HepG2 (cell line): ENCODE data around the gene SMC1B. TPM values are rescaled to one million over a fixed set of nuclear protein-coding genes. Genes with fewer than 3 reads are reported as not detected.

Experiments
- ATAC-seq: fragments of 200-7000 bp; cut with Tn5 transposase; 3 replicates; pipeline ENCODE4 v1.9.1; 2020; ENCODE audit warnings: mild to moderate bottlenecking, moderate library complexity
- BruUV-seq: library from RNA; stranded (reverse); fragments of 400-500 nt; replicated peaks from 2 replicates; lab custom pipeline; 2021; lab: Mats Ljungman, UMichigan
- CTCF ChIA-PET: fragments of 300-600 bp; formaldehyde crosslinking; extraction: SDS; loops from one replicate; lab custom pipeline; 2021; ENCODE audit warnings: low total read pairs, inconsistent platforms, low intra/inter-chr PET ratio; lab: Yijun Ruan, JAX
- POLR2A ChIA-PET: fragments of 350-600 bp; sonication (Branson Sonifier 250); formaldehyde crosslinking; loops from one replicate; lab custom pipeline; 2020; ENCODE audit warnings: antibody characterized with exemption, inconsistent platforms; lab: Yijun Ruan, JAX
- DNase-seq: peaks from one replicate; pipeline ENCODE4 v3.0.0-alpha.2; 2015; ENCODE audit warnings: low spot score
- FAIRE-seq: peaks from 3 replicates; lab custom pipeline; 2011; peaks lifted over from hg19 to GRCh38; lab: Jason Lieb, UNC
- H2AFZ ChIP-seq: one replicate; pipeline ENCODE4 v1.6.1; 2011; ENCODE audit warnings: low read length, inconsistent platforms
- H3K27ac ChIP-seq: fragments of 300-600 bp; 3 replicates; pipeline ENCODE4 v1.8.0; 2011; ENCODE audit warnings: mixed run types, mild to moderate bottlenecking, mixed read lengths, low read length, inconsistent platforms; ENCODE audit not compliant: insufficient read depth; ENCODE audit errors: extremely low read length
- H3K27me3 ChIP-seq, 2 experiments: fragments of 200-600 bp in 1 of 2; 2 replicates in 1 of 2; 3 replicates in 1 of 2; pipeline versions ENCODE4 v1.6.0 to v1.8.0; 2011; ENCODE audit warnings: low read length in 2 of 2, mild to moderate bottlenecking in 2 of 2, moderate library complexity in 2 of 2, inconsistent platforms in 1 of 2; ENCODE audit not compliant: insufficient read depth in 2 of 2, control insufficient read depth in 1 of 2
- H3K36me3 ChIP-seq, 2 experiments: fragments of 200-600 bp in 1 of 2; replicated peaks in 1 of 2; 2 replicates in 1 of 2; 3 replicates in 1 of 2; pipeline versions ENCODE4 v1.5.1 to v1.8.0; 2011; ENCODE audit warnings: low read length in 2 of 2, inconsistent platforms in 1 of 2; ENCODE audit not compliant: insufficient read depth in 2 of 2, control insufficient read depth in 1 of 2
- H3K4me1 ChIP-seq: 2 replicates; pipeline ENCODE4 v1.5.1; 2012; ENCODE audit warnings: low read length, inconsistent platforms; ENCODE audit not compliant: insufficient read depth
- H3K4me2 ChIP-seq: 2 replicates; pipeline ENCODE4 v1.6.0; 2011; ENCODE audit warnings: low read depth, low read length, inconsistent platforms
- H3K4me3 ChIP-seq, 3 experiments: fragments of 200-600 bp in 1 of 3; sonication (generic), shearing (Covaris generic) in 1 of 3; replicated peaks in 1 of 3; 2 replicates each; pipeline ENCODE4 v1.5.1; 2011 to 2016; ENCODE audit warnings: low read length in 3 of 3, inconsistent platforms in 2 of 3, low read depth in 2 of 3, mild to moderate bottlenecking in 2 of 3, control low read depth in 1 of 3, mixed read lengths in 1 of 3; ENCODE audit not compliant: insufficient read depth in 1 of 3
- H3K79me2 ChIP-seq: one replicate; pipeline ENCODE4 v1.6.1; 2011; ENCODE audit warnings: low read length, inconsistent platforms; ENCODE audit not compliant: insufficient read depth
- H3K9ac ChIP-seq: 2 replicates; pipeline ENCODE4 v1.6.0; 2011; ENCODE audit warnings: mild to moderate bottlenecking, low read depth, low read length, inconsistent platforms; ENCODE audit not compliant: insufficient read depth
- H3K9me3 ChIP-seq: 2 replicates; pipeline ENCODE4 v1.5.1; 2012; ENCODE audit warnings: mild to moderate bottlenecking, low read length
- H4K20me1 ChIP-seq: 2 replicates; pipeline ENCODE4 v1.6.0; 2011; ENCODE audit warnings: inconsistent platforms, mild to moderate bottlenecking, low read length, moderate library complexity; ENCODE audit not compliant: insufficient read depth
- CEBPB ChIP-seq: IDR thresholded peaks from 2 replicates; pipeline ENCODE4 v1.6.1; 2011; ENCODE audit warnings: low read depth, low read length, improper control_type of control experiment, borderline replicate concordance
- FOXA1 ChIP-seq, 2 experiments: fragments of 450-650 bp in 1 of 2; sonication (generic) in 1 of 2; formaldehyde crosslinking in 1 of 2; IDR thresholded peaks; 2 replicates each; pipeline versions ENCODE4 v1.4.0 to v1.6.1; 2016 to 2020; ENCODE audit warnings: missing genetic modification reagents in 1 of 2
- MEIS2 ChIP-seq: sonication (generic); formaldehyde crosslinking; IDR thresholded peaks from 2 replicates; pipeline ENCODE4 v1.9.0; 2021; ENCODE audit warnings: mild to moderate bottlenecking, missing genetic modification reagents
- NR2F1 ChIP-seq, 2 experiments: fragments of 450-650 bp in 1 of 2; formaldehyde crosslinking in 1 of 2; IDR thresholded peaks; 2 replicates each; pipeline versions ENCODE4 v1.5.0 to v1.6.1; 2016 to 2020; ENCODE audit warnings: mild to moderate bottlenecking in 1 of 2, missing compliant biosample characterization in 1 of 2, missing genetic modification reagents in 1 of 2, moderate library complexity in 1 of 2
- NR2F2 ChIP-seq: IDR thresholded peaks from 2 replicates; pipeline ENCODE4 v1.6.1; 2012; ENCODE audit warnings: low read depth, inconsistent platforms, borderline replicate concordance
- SOX6 ChIP-seq, 2 experiments: fragments of 450-650 bp in 1 of 2; sonication (generic) in 1 of 2; formaldehyde crosslinking in 1 of 2; IDR thresholded peaks; 2 replicates each; pipeline versions ENCODE4 v1.4.0 to v1.6.1; 2017 to 2020; ENCODE audit warnings: antibody characterized with exemption in 1 of 2, mild to moderate bottlenecking in 1 of 2, missing genetic modification reagents in 1 of 2
- ZEB1 ChIP-seq: IDR thresholded peaks from 2 replicates; pipeline ENCODE4 v1.6.1; 2012; ENCODE audit warnings: mild to moderate bottlenecking, low read depth, inconsistent platforms; ENCODE audit not compliant: insufficient replicate concordance
- ZNF484 ChIP-seq: sonication (generic); formaldehyde crosslinking; IDR thresholded peaks from 2 replicates; pipeline ENCODE4 v1.5.1; 2020; ENCODE audit warnings: mild to moderate bottlenecking, low read depth, missing genetic modification reagents, borderline replicate concordance
- WGBS: methylation state at CpG from one replicate; pipeline ENCODE4 v1.1.6; 2017; ENCODE audit warnings: low lambda C conversion rate; 5-methylcytosine and 5-hydroxymethylcytosine counted together
- in situ Hi-C: cut with HindIII; loops from 2 replicates; pipeline ENCODE4 v1.10.0; 2017; ENCODE audit warnings: low pct_unique_long_range_greater_than_20kb; ENCODE audit not compliant: extremely low pct_ligation_motif_present
- intact Hi-C: fragments of 100-400 bp; cut with micrococcal nuclease; formaldehyde crosslinking; loops from one replicate; pipeline ENCODE4 v1.10.0; 2022; ENCODE audit not compliant: unreplicated experiment
- polyA plus RNA-seq, 8 experiments: library from polyadenylated mRNA; depleted of rRNA in 3 of 8; stranded (reverse) in 7 of 8; unstranded in 1 of 8; fragments of >200 nt; fragmentation: Illumina TruSeq in 4 of 8; extraction: Trizol in 4 of 8; gene quantifications; 2 replicates each; pipeline versions ENCODE4 v1.2.1 to v1.2.3, GENCODE V29; 2011 to 2016; ENCODE audit warnings: low read depth in 4 of 8, missing spikeins in 1 of 8, mixed read lengths in 1 of 8; ENCODE audit not compliant: insufficient read depth in 1 of 8
- total RNA-seq, 5 experiments: library from RNA; depleted of rRNA; stranded (reverse); fragments of >200 nt; fragmentation: Illumina TruSeq; extraction: Trizol; gene quantifications; 2 replicates each; pipeline ENCODE4 v1.2.3, GENCODE V29; 2016; ENCODE audit warnings: low read depth in 1 of 5
- TF ChIP-seq, protein P1 (sequence below): sonication (generic); formaldehyde crosslinking; IDR thresholded peaks from 2 replicates; pipeline ENCODE4 v1.9.0; 2022; ENCODE audit warnings: missing genetic modification reagents, mild to moderate bottlenecking, borderline replicate concordance
- TF ChIP-seq, protein P2 (sequence below): sonication (generic); formaldehyde crosslinking; IDR thresholded peaks from 2 replicates; pipeline ENCODE4 v1.8.1; 2022; ENCODE audit warnings: mild to moderate bottlenecking, missing genetic modification reagents

SMC1B gene
- total and polyA plus RNA-seq, 2 of the 13 experiments (the other 11 are each of a cell fraction or from before 2014, with no cell fraction given), result not detected

DNA sequence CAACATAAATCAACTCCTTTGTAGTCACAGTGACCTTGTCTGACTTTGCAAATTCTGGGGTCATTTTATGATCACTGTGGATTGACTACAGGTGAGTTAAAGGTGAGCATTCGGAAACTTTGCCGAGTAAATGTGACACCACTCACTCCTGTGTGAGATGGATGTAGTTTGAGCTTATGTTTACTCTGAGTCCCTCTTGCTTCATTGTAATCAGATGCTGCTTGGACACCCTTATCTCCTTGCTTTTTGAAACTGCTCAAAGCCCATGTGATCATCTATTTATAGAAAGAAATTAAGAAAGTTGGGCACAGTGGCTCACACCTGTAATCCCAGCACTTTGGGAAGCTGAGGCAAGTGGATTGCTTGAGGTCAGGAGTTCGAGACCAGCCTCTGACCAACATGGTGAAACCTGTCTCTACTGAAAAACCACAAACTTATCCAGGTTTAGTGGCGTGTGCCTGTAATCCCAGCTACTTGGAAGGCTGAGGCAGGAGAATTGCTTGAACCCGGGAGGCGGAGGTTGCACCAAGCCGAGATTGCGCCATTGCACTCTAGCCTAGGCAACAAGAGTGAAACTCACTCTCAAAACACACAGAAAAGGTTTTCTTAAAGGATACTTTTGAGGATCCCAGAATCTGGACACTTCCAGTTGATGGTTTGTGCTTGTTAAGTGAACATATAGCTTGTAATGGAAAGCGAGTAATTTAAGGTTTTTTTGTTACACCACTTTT, 96.4 kb downstream of the SMC1B start:
- Histone ChIP-seq H3K36me3 (peaks cover 6 to 17% of the 10 kb centered on the region in 2 experiments; a peak in 3 of 5 replicates), H3K27ac (peak overlapping the region; percentile 51), H2AFZ (no peak overlapping the region), H3K9ac (no peak overlapping the region), H4K20me1 (peaks cover 17% of the 10 kb centered on the region), H3K9me3 (no peaks in the 10 kb centered on the region), H3K4me1 (peaks cover 87% of the 10 kb centered on the region)
- 72% methylated on average over 9 of the region's 9 CpGs for WGBS
- peak; percentile 50 for FAIRE-seq
- BruUV-seq, result no TSS peak
- peak; percentile 70 for ATAC-seq
- POLR2A ChIA-PET, result interaction anchor here (1.5 to 1.7 kb wide), 2 partner anchors 44 to 47 kb away, joined by 3 to 9 read pairs; no protein-coding TSS in a partner anchor
- TF ChIP-seq SOX6 (IDR thresholded peaks at IDR 0.05) (no peak), SOX6 (CRISPR knock-in tag; IDR thresholded peaks at IDR 0.05) (0 out of 2 replicates have a peak, but pooled peaks have one; percentile 19), FOXA1 (IDR thresholded peaks at IDR 0.05) (no peak), FOXA1 (CRISPR knock-in tag; IDR thresholded peaks at IDR 0.05) (peak; percentile 33; the same call in 1 of the 2 replicates), ZNF484 (no peak), ZEB1 (peak; percentile 79), NR2F2 (0 out of 2 replicates have a peak, but pooled peaks have one; percentile 33), NR2F1 (CRISPR knock-in tag; IDR thresholded peaks at IDR 0.05) (no peak), MEIS2 (CRISPR knock-in tag) (0 out of 2 replicates have a peak, but pooled peaks have one; percentile 27), CEBPB (peak; percentile 37; the same call in 1 of the 2 replicates)
- TF ChIP-seq, protein P1, sequence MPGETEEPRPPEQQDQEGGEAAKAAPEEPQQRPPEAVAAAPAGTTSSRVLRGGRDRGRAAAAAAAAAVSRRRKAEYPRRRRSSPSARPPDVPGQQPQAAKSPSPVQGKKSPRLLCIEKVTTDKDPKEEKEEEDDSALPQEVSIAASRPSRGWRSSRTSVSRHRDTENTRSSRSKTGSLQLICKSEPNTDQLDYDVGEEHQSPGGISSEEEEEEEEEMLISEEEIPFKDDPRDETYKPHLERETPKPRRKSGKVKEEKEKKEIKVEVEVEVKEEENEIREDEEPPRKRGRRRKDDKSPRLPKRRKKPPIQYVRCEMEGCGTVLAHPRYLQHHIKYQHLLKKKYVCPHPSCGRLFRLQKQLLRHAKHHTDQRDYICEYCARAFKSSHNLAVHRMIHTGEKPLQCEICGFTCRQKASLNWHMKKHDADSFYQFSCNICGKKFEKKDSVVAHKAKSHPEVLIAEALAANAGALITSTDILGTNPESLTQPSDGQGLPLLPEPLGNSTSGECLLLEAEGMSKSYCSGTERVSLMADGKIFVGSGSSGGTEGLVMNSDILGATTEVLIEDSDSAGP (CRISPR knock-in tag), result 0 out of 2 replicates have a peak, but pooled peaks have one; percentile 12
- TF ChIP-seq, protein P2, sequence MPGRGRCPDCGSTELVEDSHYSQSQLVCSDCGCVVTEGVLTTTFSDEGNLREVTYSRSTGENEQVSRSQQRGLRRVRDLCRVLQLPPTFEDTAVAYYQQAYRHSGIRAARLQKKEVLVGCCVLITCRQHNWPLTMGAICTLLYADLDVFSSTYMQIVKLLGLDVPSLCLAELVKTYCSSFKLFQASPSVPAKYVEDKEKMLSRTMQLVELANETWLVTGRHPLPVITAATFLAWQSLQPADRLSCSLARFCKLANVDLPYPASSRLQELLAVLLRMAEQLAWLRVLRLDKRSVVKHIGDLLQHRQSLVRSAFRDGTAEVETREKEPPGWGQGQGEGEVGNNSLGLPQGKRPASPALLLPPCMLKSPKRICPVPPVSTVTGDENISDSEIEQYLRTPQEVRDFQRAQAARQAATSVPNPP (CRISPR knock-in tag), result no peak
- TF ChIP-seq, all 625 proteins: peak for 7
- in situ Hi-C loops, result no loop called here
- CTCF ChIA-PET, result no interaction called here
- Histone ChIP-seq H3K4me2 (peak overlapping the region; percentile 33; the same call in 1 of the 2 replicates), H3K79me2 (peaks cover 98% of the 10 kb centered on the region), H3K4me3 (no peak overlapping the region), H3K27me3 (no peaks in the 10 kb centered on the region)
- peak; percentile 49 for DNase-seq
- intact Hi-C loops, result no loop called here
